Transverse colon (tissue), 4 donors: ENCODE results near the gene ESAM.

ENCODE experiments used
- CTCF ChIP-seq, 5 experiments: fragments of 200-600 bp in 3 of 5; fragments of 450-650 bp in 2 of 5; sonication (generic) in 3 of 5; IDR thresholded peaks; 1 replicate in 2 of 5; 2 replicates in 3 of 5; pipeline ENCODE4 v1.5.1; 2016 to 2017; ENCODE audit warnings: antibody characterized with exemption in 5 of 5, inconsistent platforms in 3 of 5, mild to moderate bottlenecking in 2 of 5, moderate library complexity in 1 of 5
- POLR2A ChIP-seq: fragments of 450-650 bp; IDR thresholded peaks from one replicate; pipeline ENCODE4 v1.6.1; 2016; ENCODE audit warnings: antibody characterized with exemption, mild to moderate bottlenecking, moderate library complexity
- POLR2AphosphoS5 ChIP-seq, 3 donors: sonication (generic); formaldehyde crosslinking; IDR thresholded peaks; one replicate each; pipeline ENCODE4 v1.6.1; 2016; ENCODE audit warnings: antibody characterized with exemption in 3 of 3

- no peak for TF ChIP-seq POLR2AphosphoS5 (IDR thresholded peaks at IDR 0.05)
- no peak for TF ChIP-seq CTCF (IDR thresholded peaks at IDR 0.05)
- TF ChIP-seq POLR2A, result no peak
Measured at GRCh38 chr11:124804884-124805283, 42.8 kb upstream of the ESAM start.
